ENCODE results near the gene SYNPO2L.

DNA sequence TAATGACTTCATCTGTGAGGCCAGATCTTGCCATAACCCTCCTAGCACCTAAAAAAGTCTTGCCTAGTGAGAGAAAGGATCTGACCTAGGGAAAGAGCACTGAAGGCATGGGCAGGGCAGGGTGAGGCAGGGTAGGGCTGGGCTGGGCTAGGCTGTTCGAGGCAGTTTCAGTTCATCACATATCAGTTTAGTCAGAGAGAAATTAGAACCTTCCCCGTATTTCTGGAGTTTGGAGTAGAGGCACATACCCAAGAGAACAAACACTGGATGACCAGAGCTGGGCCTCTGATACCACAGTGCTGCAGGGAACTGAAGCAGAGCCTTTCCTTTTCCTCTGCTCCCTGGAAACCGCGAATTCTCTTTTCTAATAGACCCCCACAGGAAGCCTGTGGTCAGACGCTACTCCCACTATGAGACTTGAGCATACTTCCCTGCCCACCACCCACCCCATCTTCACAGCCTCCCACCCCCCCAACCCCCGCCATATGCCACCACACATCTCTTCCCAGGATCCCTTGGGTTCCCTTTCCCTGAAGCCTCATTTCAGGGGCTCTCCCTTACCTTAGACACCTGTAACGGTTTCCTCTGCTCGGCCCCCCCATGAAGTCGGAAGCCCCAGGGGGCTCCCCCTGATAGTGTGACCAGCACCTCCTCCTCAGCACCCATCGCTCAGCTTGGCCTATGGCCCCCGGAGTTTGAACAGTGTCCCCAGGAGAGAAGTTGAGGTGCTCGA, 406 bp downstream of the SYNPO2L start:
- TF ChIP-seq, protein P1, sequence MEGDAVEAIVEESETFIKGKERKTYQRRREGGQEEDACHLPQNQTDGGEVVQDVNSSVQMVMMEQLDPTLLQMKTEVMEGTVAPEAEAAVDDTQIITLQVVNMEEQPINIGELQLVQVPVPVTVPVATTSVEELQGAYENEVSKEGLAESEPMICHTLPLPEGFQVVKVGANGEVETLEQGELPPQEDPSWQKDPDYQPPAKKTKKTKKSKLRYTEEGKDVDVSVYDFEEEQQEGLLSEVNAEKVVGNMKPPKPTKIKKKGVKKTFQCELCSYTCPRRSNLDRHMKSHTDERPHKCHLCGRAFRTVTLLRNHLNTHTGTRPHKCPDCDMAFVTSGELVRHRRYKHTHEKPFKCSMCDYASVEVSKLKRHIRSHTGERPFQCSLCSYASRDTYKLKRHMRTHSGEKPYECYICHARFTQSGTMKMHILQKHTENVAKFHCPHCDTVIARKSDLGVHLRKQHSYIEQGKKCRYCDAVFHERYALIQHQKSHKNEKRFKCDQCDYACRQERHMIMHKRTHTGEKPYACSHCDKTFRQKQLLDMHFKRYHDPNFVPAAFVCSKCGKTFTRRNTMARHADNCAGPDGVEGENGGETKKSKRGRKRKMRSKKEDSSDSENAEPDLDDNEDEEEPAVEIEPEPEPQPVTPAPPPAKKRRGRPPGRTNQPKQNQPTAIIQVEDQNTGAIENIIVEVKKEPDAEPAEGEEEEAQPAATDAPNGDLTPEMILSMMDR (IDR thresholded peaks at IDR 0.05; ENCODE audit: low read depth, low read length, missing input control), result no peak
- TF ChIP-seq GABPA (IDR thresholded peaks at IDR 0.05 in 1 of 2, conservative IDR thresholded peaks at IDR 0.05 in 1 of 2), result no peak
- TF ChIP-seq FOXA1 (IDR thresholded peaks at IDR 0.05), result no peak
- no peak for TF ChIP-seq RXRA (IDR thresholded peaks at IDR 0.05)

Measured in liver (tissue), 3 donors.